Left lobe of liver (tissue), 2 donors: ENCODE measurements around the gene WFDC1. TPM values are rescaled to one million over a fixed set of nuclear protein-coding genes. Genes with fewer than 3 reads are reported as not detected.

Experiments
- ATAC-seq: fragments of 200-7000 bp; cut with Tn5 transposase; one replicate; pipeline ENCODE4 v1.9.1; 2020; ENCODE audit warnings: mild to moderate bottlenecking, moderate library complexity
- DNase-seq: peaks from one replicate; pipeline ENCODE4 v3.0.0-alpha.2; 2020; ENCODE audit warnings: low spot score
- total RNA-seq: library from RNA; stranded (reverse); gene quantifications from one replicate; pipeline ENCODE4 v1.2.1, GENCODE V29; 2021
- donor health status: DM: no; HTN: no; CAD: no; lungs with moderate emphysema.
- donor health status: DM: no; HTN: yes; CAD: no.

The WFDC1 gene
- total RNA-seq, 1 donor from 2014 or later, result 1.4 TPM

- ATAC-seq (no peak), DNase-seq (no peak)
These were observed 5.2 kb downstream of the WFDC1 start for GRCh38 chr16:84299734-84300440.

DNA sequence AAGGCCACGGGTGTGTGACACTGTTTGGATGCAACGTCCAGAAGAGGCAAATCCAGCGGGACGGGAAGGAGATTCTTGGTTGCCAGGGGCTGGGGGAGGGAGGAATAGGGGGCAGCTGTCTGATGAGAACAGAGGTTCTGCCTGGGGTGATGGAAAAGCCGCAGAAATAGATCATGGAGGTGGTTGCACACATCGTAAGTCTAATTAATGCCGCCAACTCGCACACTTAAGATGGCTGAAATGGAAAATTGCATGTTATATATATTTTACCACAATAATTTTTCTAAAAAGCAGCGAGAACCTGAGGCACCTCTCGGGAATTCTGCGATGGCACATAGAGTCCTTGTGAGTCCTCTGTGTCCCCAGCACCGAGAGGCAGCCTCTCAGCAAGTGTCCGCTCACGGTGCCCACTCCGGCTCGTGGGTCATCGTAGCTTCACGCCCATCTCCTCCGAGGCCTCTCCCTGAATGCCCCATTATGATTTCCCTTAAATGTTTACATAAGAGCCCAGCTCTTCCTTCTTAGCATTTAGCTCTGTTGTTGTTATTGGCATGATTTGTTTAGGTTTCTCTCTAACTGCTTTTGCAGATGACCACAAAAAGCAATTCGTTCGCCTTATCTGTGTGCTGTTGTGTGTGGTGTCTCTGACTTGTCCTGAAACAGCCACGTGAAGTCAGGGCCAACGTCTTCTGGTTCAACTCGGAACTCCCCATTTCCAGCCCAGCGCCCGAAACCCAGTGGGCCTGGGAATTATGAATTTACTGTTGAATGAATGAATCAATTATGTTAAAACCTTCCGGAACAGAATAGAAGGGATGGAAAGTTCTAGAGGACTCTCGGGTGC lies 7.7 kb downstream of the WFDC1 start:
- no peak for ATAC-seq
- no peak for DNase-seq

GRCh38 chr16:84303023-84303422 lies 8.3 kb downstream of the WFDC1 start:
- no peak for DNase-seq
- no peak for ATAC-seq

GRCh38 chr16:84303516-84303915 lies 8.8 kb downstream of the WFDC1 start:
- DNase-seq, result no peak
- ATAC-seq, result no peak

DNA sequence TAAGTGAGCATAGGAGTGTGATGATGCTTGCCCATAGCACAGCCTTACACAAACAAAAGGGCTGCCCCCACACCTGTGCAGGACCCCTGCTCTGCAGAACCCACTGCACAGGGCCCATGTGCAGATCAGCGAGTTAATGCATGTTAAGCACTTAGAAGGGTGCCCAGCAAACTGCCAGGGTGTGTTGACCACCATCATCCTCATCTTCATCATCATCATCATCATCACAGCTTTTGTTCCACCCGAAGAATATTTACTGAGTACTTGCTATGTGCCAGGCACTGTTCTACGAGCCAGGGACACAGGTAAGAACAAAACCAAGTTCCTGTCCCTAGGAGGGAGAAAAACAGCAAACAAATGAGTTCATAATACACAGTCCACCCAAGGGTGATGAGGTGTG lies 11.9 kb downstream of the WFDC1 start:
- no peak for DNase-seq
- no peak for ATAC-seq

DNA sequence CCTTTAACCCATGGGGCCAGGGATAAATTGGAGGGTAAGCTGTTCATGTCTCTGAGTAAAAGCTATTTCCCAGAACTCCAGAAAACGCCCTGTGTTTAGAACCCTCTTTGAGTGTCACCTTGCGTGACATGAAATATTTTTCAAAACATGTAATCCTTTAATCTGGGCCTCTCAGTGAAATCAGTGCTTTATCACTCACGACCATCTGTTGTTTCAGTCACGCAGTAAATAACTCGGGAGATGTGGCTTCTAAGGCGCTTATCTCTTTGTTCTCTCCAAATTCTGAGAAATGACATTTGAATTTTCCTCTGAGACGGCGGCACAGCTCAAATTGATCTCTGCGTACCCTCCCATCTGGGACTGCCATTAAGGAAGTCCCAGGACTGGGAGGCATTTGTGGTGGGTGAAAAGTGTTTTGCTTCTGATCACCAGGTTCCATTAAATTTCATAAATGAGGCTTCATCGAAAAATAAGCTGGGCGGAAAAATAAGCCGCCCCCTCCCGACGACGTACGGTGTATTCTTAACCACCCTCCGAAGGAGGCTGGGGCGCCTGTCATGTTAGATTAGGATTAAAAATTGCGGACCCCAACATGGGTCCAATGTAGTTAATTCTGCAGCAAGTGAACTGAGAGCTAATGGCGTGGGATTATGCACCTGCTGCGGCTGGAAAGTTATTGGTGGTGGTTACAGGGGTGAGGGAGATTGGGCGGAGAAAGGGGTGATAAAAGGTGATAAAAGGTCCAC lies 12.7 kb downstream of the WFDC1 start:
- ATAC-seq (no peak), DNase-seq (no peak)

- DNase-seq (no peak), ATAC-seq (peak; percentile 39)
These were observed 13.4 kb downstream of the WFDC1 start for GRCh38 chr16:84308120-84308519.

GRCh38 chr16:84310642-84311041 lies 16.0 kb downstream of the WFDC1 start:
- ATAC-seq (no peak), DNase-seq (no peak)

DNA sequence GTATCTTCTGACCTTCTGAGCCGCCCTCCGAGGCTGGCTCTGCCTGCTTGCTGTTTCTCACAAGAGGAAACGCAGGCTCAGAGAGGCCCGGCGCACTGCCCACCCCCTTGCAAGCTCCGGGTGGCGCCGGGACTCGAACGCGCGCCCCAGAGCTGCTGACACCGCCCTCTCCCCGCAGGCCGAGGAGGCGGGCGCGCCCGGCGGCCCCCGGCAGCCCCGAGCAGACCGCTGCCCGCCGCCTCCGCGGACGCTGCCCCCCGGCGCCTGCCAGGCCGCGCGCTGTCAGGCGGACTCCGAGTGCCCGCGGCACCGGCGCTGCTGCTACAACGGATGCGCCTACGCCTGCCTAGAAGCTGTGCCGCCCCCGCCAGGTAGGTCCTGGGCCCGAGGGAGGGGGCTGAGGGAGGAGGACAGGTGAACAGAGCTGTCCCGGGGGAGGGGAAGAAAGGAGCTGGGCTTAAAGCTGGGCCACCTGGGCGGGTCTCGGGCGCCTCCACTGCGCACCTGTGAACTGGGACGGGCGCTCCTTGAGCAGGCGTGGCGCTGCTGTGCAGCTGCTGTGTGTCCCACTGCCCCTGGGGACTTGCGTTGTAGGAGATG lies 18.2 kb downstream of the WFDC1 start:
- DNase-seq (no peak), ATAC-seq (no peak)

GRCh38 chr16:84313921-84314320 lies 19.2 kb downstream of the WFDC1 start:
- ATAC-seq (no peak), DNase-seq (no peak)

- ATAC-seq, result no peak
- no peak for DNase-seq
These were observed 19.7 kb downstream of the WFDC1 start for GRCh38 chr16:84314373-84314772.

DNA sequence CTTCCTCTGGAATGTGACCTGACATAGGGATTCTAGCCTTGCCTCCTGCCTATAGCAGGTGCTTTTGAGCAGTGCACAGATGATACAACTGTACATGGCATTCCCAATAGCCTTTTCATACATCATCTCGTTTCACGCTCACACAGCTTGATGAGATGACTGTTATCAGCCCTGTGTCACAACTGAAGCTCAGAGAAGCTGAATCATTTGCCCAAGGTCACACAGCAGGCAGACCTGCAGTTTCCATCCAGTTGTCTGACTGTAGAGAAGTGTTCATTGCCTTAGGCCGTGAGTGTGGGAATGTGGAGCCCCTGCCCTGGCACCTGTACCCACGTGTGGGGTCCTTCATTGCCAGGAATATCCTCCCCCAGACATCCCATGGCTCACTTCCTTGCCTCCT lies 20.1 kb downstream of the WFDC1 start:
- no peak for DNase-seq
- ATAC-seq, result no peak

- ATAC-seq, result no peak
- no peak for DNase-seq
These were observed 20.7 kb downstream of the WFDC1 start for GRCh38 chr16:84315422-84315821.

DNA sequence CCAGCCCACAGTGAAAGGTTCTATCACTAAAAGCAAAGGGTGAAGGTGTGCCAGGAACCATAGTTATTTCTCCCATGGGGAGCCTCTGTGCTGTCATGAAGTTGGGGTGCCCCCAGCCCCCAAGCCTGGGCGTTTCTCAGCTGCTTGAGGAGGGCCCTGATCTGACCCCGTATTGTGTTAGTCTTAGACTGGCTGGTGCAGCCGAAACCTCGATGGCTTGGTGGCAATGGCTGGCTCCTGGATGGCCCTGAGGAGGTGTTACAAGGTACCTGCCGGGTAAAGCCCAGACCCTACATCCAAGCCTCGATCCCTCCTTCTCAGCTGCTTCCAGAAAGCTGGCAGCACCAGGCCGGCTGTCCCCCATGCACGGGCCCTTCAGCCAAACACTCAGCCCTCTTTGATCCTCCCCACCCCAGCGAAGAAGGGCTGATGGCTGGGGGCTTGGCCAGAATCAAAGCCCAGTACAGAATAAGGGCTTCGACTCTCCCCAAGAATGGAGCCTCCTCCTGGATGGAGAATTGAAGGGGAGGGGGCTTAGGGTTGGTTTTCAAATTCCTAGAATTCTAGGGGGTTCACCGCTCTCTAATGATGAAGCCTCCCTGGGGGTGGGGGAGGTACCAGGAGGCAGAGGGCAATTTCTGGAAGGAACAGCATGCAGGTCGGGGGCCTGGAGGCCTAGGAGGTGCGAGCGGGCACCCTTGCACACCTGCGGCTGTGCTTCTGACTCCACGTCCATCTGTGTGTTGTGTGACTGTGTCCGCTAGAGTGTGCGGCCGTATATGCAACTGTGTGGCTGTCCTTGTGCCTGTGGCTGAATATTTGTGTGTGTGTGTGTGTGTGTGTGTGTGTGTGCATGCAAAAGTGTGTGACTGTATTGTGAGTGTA lies 23.7 kb downstream of the WFDC1 start:
- ATAC-seq, result no peak
- no peak for DNase-seq

- no peak for DNase-seq
- ATAC-seq, result no peak
These were observed 24.6 kb downstream of the WFDC1 start for GRCh38 chr16:84319146-84319760.

GRCh38 chr16:84320511-84320910 lies 25.8 kb downstream of the WFDC1 start:
- no peak for ATAC-seq
- no peak for DNase-seq

GRCh38 chr16:84321932-84322331 lies 27.3 kb downstream of the WFDC1 start:
- ATAC-seq, result no peak
- DNase-seq, result no peak

GRCh38 chr16:84322749-84323148 lies 28.1 kb downstream of the WFDC1 start:
- no peak for DNase-seq

DNA sequence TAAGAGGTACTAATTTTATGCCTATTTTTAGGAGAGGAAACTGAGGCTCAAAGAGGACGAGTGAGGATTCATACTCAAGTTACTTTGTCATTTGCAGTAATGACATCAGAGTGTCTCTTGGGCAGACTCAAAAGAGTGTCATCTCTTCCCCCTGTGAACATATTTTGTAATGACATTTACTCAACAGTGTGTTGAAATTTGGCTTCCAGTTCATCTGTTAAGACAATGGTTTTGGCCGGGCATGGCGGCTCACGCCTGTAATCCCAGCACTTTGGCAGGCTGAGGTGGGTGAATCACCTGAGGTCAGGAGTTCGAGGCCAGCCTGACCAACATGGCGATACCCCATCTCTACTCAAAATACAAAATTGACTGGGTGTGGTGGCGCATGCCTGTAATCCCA lies 28.9 kb downstream of the WFDC1 start:
- DNase-seq (no peak), ATAC-seq (no peak)

More at GRCh38 chr16:84322749-84323148, 28.1 kb downstream of the WFDC1 start:
- no peak for ATAC-seq
